Hepatocyte (in vitro differentiated cells): Measurements from ENCODE around the gene KRTAP12-2. TPM values are rescaled to one million over a fixed set of nuclear protein-coding genes. Genes with fewer than 3 reads are reported as not detected.
"Not testable (repeated sequence)": the region's sequence is repeated elsewhere in the genome, so short reads cannot be mapped to it uniquely, and the experiment has no call there.

ENCODE experiments used
- DNase-seq: peaks from one replicate; pipeline ENCODE4 v3.0.0-alpha.2; 2016; ENCODE audit warnings: low spot score
- H2AFZ ChIP-seq: fragments of 200-600 bp; sonication (generic); 2 replicates; pipeline ENCODE4 v1.6.0; 2016; ENCODE audit warnings: antibody characterized with exemption, mild to moderate bottlenecking
- H3K27ac ChIP-seq: fragments of 200-600 bp; sonication (generic); 2 replicates; pipeline ENCODE4 v1.5.1; 2016; ENCODE audit warnings: mild to moderate bottlenecking
- H3K27me3 ChIP-seq: fragments of 200-600 bp; sonication (generic); 2 replicates; pipeline ENCODE4 v1.6.1; 2016
- H3K36me3 ChIP-seq: fragments of 200-600 bp; sonication (generic); replicated peaks from 2 replicates; pipeline ENCODE4 v1.5.1; 2016; ENCODE audit warnings: low read depth; ENCODE audit not compliant: insufficient read depth
- H3K4me1 ChIP-seq: fragments of 200-600 bp; sonication (generic); 2 replicates; pipeline ENCODE4 v1.5.1; 2016; ENCODE audit warnings: mild to moderate bottlenecking, moderate library complexity; ENCODE audit not compliant: insufficient read depth
- H3K4me2 ChIP-seq: fragments of 200-600 bp; sonication (generic); 2 replicates; pipeline ENCODE4 v1.6.0; 2016
- H3K4me3 ChIP-seq: fragments of 200-600 bp; sonication (generic); 2 replicates; pipeline ENCODE4 v1.5.1; 2016; ENCODE audit warnings: mild to moderate bottlenecking
- H3K79me2 ChIP-seq: fragments of 200-600 bp; sonication (generic); 2 replicates; pipeline ENCODE4 v1.6.0; 2017; ENCODE audit warnings: mild to moderate bottlenecking
- H3K9me2 ChIP-seq: fragments of 200-600 bp; sonication (generic); replicated peaks from 2 replicates; pipeline ENCODE4 v1.6.0; 2017; ENCODE audit warnings: mild to moderate bottlenecking; ENCODE audit not compliant: insufficient read depth
- H3K9me3 ChIP-seq: fragments of 200-600 bp; sonication (generic); 2 replicates; pipeline ENCODE4 v1.5.1; 2016; ENCODE audit warnings: low read depth, mild to moderate bottlenecking
- H4K20me1 ChIP-seq: fragments of 200-600 bp; sonication (generic); 2 replicates; pipeline ENCODE4 v1.6.0; 2016; ENCODE audit warnings: mild to moderate bottlenecking; ENCODE audit not compliant: insufficient read depth, poor library complexity, severe bottlenecking
- EZH2 ChIP-seq: fragments of 200-600 bp; sonication (generic); IDR thresholded peaks from 2 replicates; pipeline ENCODE4 v1.6.1; 2016; ENCODE audit warnings: antibody characterized with exemption, mild to moderate bottlenecking, borderline replicate concordance
- EZH2phosphoT487 ChIP-seq: fragments of 200-600 bp; sonication (generic); IDR thresholded peaks from one replicate; pipeline ENCODE4 v1.6.1; 2018; ENCODE audit warnings: antibody characterized with exemption, mild to moderate bottlenecking, low read depth, moderate library complexity; ENCODE audit not compliant: unreplicated experiment, severe bottlenecking
- WGBS: methylation state at CpG from one replicate; pipeline ENCODE4 v1.1.6; 2016; ENCODE audit warnings: low lambda C conversion rate; ENCODE audit errors: missing lambda C conversion rate; 5-methylcytosine and 5-hydroxymethylcytosine counted together
- polyA plus RNA-seq: library from polyadenylated mRNA; unstranded; fragments of >200 nt; fragmentation: Nextera tagmentation; extraction: Ambion mirVana; gene quantifications from 2 replicates; pipeline ENCODE4 v1.2.1, GENCODE V29; 2016
- total RNA-seq: library from RNA; depleted of rRNA; stranded (reverse); fragments of >200 nt; gene quantifications from 2 replicates; pipeline ENCODE4 v1.2.3, GENCODE V29; 2014
- TF ChIP-seq, protein P1 (sequence below): fragments of 200-600 bp; sonication (generic); IDR thresholded peaks from 2 replicates; pipeline ENCODE4 v1.5.1; 2016; ENCODE audit warnings: antibody characterized with exemption, mild to moderate bottlenecking; ENCODE audit not compliant: poor library complexity

KRTAP12-2 gene
- total and polyA plus RNA-seq, 2 experiments from 2014 or later, result not detected

DNA sequence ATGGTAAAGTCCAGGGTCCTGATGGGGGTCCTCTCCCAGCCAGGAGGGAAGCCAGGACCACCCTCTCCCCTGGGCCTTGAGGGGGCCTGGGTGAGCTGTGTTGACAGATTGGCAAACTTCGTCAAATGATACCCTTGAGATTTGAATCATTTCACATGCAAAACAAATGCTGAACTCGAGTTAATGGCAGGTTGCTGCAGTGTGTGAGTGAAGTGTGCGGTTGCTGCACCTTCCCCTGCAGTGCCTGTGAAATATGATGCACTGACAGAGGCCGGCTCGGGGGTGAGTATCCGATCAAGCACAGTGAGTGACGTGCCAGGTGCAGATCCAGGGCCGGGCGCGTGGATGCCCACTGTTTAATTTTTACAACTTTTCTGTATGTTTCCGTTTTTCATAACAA lies 20.9 kb upstream of the KRTAP12-2 start:
- H2AFZ ChIP-seq, result no peak overlapping the region
- H3K9me3 ChIP-seq, result no peaks in the 10 kb centered on the region
- H3K4me2 ChIP-seq, result no peak overlapping the region
- 65% methylated on average over 11 of the region's 11 CpGs for WGBS
- no peaks in the 10 kb centered on the region for H3K4me1 ChIP-seq
- no peaks in the 10 kb centered on the region for H3K79me2 ChIP-seq
- DNase-seq, result no peak
- H3K27ac ChIP-seq, result no peak overlapping the region
- no peaks in the 10 kb centered on the region for H4K20me1 ChIP-seq
- H3K4me3 ChIP-seq, result no peak overlapping the region
- H3K27me3 ChIP-seq, result peaks cover 21% of the 10 kb centered on the region
- H3K9me2 ChIP-seq, result no peaks in the 10 kb centered on the region
- H3K36me3 ChIP-seq, result no peaks in the 10 kb centered on the region
- TF ChIP-seq EZH2phosphoT487 (no peak), EZH2 (no peak)
- TF ChIP-seq, protein P1, sequence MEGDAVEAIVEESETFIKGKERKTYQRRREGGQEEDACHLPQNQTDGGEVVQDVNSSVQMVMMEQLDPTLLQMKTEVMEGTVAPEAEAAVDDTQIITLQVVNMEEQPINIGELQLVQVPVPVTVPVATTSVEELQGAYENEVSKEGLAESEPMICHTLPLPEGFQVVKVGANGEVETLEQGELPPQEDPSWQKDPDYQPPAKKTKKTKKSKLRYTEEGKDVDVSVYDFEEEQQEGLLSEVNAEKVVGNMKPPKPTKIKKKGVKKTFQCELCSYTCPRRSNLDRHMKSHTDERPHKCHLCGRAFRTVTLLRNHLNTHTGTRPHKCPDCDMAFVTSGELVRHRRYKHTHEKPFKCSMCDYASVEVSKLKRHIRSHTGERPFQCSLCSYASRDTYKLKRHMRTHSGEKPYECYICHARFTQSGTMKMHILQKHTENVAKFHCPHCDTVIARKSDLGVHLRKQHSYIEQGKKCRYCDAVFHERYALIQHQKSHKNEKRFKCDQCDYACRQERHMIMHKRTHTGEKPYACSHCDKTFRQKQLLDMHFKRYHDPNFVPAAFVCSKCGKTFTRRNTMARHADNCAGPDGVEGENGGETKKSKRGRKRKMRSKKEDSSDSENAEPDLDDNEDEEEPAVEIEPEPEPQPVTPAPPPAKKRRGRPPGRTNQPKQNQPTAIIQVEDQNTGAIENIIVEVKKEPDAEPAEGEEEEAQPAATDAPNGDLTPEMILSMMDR, result no peak

DNA sequence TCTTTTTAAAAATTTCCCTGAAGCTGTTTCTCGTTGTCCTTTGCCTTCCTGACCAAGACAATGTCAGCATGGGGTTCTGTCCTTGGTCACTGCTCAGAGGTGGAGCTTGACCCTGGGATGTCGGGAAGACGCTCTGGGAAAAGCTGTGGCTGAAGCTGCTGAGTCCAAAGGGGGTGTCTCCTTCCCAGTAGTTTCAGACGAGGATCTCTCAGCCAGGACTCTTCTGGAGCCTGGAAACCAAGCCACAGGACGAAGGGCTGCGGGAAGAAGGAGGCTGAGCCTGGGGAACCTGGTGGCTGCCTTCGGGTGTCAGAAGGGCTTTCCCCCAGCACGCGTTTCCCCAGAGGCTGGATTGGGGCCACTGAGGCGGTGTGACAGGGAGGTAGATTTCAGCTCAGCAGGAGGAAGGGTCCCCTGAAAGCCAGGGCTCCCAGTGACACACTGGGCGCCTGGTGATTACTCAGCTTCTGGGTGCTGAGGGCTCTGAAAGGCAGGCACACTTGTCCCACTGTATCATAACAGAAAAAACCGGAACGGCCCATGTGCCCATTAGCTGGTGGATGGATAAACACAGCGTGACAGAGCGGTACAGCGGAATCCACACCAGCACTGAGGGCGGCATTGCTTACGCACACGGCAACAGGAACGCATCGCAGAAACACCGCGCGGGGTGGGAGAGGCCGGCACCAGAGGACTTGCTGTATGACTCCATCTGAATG lies 20.3 kb upstream of the KRTAP12-2 start:
- H3K9me2 ChIP-seq, result no peaks in the 10 kb centered on the region

GRCh38 chr21:44686000-44686781 lies 19.5 kb upstream of the KRTAP12-2 start:
- Histone ChIP-seq H4K20me1 (no peaks in the 10 kb centered on the region), H3K4me1 (no peaks in the 10 kb centered on the region), H3K4me2 (no peak overlapping the region), H3K4me3 (no peak overlapping the region), H3K79me2 (no peaks in the 10 kb centered on the region), H2AFZ (no peak overlapping the region), H3K27ac (no peak overlapping the region), H3K9me2 (no peaks in the 10 kb centered on the region), H3K9me3 (no peaks in the 10 kb centered on the region), H3K27me3 (peaks cover 21% of the 10 kb centered on the region), H3K36me3 (no peaks in the 10 kb centered on the region)
- WGBS, result 54% methylated on average over 13 of the region's 14 CpGs
- no peak for TF ChIP-seq EZH2
- TF ChIP-seq, protein P1, result no peak
- TF ChIP-seq EZH2phosphoT487, result no peak
- DNase-seq, result no peak

More for the DNA sequence above, 20.3 kb upstream of the KRTAP12-2 start:
- no peak overlapping the region for H3K4me2 ChIP-seq
- peaks cover 21% of the 10 kb centered on the region for H3K27me3 ChIP-seq
- no peaks in the 10 kb centered on the region for H3K4me1 ChIP-seq
- H3K9me3 ChIP-seq, result no peaks in the 10 kb centered on the region
- no peaks in the 10 kb centered on the region for H3K36me3 ChIP-seq
- H3K79me2 ChIP-seq, result no peaks in the 10 kb centered on the region
- WGBS, result 77% methylated on average over 25 of the region's 25 CpGs
- no peak overlapping the region for H3K4me3 ChIP-seq
- H3K27ac ChIP-seq, result no peak overlapping the region
- H4K20me1 ChIP-seq, result no peaks in the 10 kb centered on the region
- no peak overlapping the region for H2AFZ ChIP-seq
- no peak for DNase-seq
- no peak for TF ChIP-seq EZH2
- no peak for TF ChIP-seq EZH2phosphoT487
- TF ChIP-seq, protein P1, result no peak

DNA sequence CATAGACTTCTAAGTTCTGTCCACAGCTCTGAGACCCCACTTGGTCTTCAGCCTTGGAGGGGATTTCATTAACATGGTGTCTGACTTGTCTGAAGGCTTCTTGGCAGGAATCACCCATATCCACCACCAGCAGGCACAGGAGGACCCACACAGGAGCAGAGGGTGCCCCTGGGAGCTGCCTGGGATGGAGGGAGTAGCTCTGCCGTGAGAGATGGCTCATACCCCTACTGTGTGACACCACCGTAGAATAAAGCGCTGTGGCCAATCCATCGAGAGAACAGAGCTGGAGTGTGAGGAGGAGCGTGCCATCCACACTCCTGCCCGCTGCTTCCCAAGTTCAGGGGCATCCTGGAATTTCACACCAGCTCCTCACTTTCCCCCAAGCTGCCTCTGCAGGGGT lies 18.3 kb upstream of the KRTAP12-2 start:
- H3K36me3 ChIP-seq, H3K4me3 ChIP-seq, H3K4me1 ChIP-seq, H3K79me2 ChIP-seq, DNase-seq, H3K9me3 ChIP-seq, H2AFZ ChIP-seq, H4K20me1 ChIP-seq, H3K9me2 ChIP-seq, H3K27ac ChIP-seq, H3K4me2 ChIP-seq: not testable (repeated sequence)
- WGBS, result 87% methylated on average over 6 of the region's 6 CpGs
- peaks cover 15% of the 10 kb centered on the region for H3K27me3 ChIP-seq
